HG02973 (cell line): ENCODE results near the gene SELENON.

Source experiments
- ATAC-seq: cut with Tn5 transposase; IDR thresholded peaks from one replicate; pipeline ENCODE4 v1.9.1; 2021; ENCODE audit warnings: moderate library complexity; ENCODE audit not compliant: unreplicated experiment

Gene SELENON

DNA sequence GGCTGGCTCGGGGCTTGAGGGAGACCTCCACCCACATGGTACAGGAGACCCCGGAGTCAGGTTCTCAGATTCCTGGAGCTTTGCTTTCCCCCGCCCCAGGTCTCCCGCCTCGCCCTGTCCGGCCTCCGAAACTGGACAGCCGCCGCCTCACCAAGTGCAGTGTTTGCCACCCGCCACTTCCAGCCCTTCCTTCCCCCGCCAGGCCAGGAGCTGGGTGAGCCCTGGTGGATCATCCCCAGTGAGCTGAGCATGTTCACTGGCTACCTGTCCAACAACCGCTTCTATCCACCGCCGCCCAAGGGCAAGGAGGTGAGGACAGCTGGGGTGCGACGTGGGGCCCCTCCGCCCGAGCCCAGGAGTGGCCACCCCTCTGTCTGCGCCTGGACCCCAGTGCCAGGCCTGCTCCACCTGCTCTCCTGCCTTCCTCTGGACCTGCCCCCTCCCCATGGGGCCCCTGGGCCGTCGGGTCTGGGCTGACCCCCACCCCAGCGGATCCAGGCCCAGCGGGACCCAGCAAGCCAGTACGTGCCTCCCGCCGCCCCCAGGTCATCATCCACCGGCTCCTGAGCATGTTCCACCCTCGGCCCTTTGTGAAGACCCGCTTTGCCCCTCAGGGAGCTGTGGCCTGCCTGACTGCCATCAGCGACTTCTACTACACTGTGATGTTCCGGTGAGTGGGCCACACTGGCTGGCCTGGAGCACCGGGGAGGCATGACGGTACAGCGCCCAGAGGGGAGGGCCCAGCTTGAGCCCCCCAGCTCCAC is 8.7 kb downstream of the SELENON start:
- no peak for ATAC-seq

DNA sequence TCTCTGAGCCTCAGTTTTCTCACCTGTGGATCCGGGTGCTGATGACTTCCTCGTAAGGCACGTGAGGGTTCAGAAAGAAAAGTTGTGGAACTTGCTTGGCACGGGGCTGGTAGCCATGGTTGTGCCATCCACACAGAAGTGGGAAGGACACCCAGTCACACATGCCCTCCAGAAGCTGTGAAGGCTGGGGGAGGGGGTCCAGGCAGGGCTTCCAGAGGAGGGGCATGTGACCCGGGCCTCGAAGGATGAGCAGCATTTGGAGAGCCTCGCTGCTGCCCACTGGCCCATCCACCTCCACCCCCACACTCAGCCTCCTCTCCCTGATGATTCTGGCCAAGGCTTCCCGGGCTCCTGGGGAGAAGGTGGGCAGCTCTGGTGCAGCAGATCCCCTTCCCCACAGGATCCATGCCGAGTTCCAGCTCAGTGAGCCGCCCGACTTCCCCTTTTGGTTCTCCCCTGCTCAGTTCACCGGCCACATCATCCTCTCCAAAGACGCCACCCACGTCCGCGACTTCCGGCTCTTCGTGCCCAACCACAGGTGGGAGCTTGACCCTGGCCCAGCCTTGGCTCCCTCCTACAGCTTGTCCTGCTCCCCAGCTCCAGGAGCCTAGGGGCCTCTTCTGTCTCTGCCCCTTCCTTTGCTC is 9.4 kb downstream of the SELENON start:
- ATAC-seq: no peak

DNA sequence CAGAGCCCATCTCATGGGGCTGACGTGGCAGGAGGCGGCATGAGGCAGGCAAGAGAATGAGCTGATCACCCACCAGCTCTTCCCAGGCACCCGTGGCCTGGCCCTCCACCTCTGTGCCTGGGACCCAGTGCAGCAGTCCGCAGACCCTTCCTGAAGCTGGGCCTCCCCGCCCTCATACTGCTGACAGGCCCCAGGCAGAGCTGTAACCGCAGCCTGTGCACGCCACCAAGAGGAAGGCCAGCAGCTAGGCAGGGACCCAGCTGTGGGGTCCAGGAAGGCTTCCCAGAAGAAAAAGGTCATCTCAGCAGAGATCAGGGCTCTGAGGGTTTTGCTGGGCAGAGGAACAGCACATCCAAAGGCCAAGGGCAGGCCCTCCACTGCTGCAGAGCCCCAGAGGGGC is 9.9 kb downstream of the SELENON start:
- no peak for ATAC-seq

DNA sequence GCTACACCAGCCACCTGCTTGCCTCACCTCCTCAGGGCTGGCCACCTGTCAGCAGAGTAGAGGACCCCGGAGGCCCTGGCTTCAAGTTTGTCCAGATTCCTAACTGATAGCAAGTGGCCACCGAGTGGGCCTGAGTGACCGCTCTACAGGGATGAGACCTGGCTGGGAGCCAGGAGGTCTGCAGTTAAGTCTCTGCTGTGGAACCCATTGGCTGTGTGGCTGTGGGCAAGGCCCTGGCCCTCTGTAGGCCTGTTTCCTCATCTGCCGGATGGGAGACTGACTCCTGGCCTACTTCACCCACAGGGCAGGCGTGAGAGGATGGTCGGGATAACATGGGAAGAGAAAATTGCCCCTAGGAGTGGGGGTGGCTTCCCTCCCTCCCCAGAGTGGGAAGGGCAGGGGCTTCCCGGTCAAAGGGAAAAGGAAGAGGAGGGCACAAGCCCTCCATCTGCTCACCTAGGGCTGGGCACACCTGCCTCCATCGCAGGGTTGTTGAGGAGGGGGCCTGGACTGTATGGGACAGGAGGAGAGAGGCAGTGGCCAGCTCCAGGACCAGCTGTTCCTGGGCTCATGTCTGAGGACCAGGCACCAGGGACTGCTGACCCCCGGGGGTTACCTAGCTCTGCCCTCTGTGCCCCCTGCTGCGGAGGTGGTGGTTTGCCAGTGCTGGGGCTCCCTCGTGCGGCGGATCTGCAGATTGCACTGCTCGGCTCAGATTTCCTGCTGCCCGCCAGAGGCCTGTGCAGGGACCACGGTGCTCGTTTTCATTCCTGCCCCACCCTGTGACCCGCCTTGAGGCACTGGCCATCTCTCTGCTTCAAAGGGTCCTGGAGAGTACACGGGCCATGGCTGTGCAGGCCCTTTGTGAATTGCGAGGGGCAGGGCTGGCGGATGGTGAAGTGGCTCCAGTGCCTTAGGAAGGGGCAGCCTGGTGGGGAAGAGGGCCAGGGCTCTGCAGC is 10.6 kb downstream of the SELENON start:
- no peak for ATAC-seq

DNA sequence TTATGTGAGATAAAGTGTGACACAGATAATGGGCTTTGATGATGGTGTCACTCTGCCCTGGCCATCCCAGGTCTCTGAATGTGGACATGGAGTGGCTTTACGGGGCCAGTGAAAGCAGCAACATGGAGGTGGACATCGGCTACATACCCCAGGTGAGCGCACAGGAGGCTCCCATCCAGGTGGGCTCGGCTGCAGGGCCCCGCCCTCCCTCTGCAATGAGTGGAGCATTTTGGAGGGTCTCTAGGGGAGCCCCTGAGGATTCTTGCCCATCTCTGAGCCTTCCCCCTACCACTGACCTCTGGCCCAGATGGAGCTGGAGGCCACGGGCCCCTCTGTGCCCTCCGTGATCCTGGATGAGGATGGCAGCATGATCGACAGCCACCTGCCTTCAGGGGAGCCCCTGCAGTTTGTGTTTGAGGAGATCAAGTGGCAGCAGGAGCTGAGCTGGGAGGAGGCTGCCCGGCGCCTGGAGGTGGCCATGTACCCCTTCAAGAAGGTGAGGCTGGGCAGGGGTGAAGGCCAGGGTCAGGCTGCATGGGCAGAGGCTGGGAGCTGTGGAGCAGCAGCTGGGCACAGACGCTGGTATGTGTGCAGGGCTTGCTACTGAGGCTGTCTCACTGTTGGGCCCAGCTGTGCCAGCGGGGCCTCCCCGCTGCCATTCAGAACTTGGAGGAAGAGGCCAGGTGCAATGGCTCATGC is 11.5 kb downstream of the SELENON start:
- no peak for ATAC-seq

DNA sequence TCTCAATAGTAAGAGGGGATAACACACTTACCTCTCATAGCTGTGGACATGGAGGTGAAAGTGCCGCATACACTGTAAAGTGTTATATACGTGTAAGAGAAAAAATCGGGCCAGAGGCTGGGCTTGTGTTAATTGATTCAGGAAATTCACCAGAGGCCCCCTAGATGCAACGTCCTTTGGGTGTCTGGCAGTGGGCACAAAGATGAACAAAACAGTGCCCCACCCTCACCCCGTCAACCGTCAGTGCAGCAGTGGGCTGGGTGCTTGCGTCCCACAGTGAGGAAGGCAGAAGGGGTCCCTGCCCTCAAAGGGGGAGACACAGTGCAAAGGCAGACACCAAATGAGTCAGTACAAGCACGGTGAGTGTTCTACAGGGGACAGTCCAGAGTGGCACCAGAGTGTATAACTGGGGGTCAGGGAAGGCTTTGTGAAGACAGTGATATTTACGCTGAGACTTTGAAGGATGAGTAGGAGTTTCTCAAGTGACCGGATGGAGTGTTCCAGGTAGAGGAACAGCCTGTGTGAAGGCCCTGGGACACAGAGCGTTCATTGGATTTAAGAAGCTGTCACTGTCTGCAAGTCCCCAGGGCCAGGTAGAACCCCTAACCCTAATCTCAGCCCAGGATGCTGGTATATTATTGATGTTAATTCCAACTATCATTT is 13.2 kb downstream of the SELENON start:
- ATAC-seq: no peak

DNA sequence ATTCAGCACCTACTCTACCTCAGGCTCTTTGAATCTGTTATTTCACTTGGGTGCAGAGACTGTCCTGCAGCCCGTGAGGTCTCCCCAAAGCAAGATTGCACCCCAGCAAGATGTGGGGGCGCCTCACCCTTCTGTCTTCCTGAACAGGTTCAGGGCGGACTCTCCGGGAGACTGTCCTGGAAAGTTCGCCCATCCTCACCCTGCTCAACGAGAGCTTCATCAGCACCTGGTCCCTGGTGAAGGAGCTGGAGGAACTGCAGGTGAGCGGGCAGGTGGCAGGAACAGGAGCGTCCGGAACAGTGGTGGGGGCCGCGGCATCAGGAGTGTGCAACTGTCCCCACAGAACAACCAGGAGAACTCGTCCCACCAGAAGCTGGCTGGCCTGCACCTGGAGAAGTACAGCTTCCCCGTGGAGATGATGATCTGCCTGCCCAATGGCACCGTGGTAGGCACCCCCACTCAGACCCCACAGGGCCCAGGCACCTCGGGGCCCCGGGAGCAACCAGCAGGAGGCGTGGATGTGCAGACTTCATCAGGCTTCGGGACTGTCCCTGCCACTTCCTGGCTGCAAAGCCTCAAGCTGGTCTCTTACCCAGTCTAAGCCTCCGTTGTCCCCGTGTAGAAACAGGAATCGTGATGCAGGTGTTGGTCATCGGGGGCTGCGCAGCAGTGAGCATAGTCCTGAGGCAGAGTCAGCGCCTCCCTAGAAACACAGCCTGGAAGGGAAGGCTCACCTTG is 13.9 kb downstream of the SELENON start:
- no peak for ATAC-seq

DNA sequence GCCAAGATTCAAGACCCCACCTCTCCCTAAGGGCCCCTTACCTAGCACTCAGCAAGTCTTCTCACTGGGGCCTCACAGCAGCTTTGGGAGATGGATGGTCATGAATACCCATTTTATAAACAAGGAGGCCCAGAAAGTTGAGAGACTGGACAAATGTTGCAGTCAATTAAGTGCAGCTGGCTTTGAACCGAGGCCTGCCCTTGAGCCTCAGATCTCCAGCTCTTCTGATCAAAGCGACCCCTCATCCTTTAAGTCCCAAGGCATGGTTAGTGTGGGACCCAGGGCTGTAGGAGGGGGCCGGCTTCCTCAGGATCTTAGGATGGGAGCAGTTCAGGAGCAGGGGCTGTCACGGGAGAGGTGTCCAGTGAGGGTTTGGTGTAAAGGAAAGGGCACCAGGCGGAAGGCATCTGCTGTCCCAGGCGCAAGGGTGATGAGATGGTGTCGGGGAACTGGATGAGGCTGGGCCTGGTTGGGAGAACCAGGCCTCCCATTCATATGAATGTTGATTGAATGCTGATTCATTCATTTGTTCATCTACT is 14.6 kb downstream of the SELENON start:
- ATAC-seq: no peak

DNA sequence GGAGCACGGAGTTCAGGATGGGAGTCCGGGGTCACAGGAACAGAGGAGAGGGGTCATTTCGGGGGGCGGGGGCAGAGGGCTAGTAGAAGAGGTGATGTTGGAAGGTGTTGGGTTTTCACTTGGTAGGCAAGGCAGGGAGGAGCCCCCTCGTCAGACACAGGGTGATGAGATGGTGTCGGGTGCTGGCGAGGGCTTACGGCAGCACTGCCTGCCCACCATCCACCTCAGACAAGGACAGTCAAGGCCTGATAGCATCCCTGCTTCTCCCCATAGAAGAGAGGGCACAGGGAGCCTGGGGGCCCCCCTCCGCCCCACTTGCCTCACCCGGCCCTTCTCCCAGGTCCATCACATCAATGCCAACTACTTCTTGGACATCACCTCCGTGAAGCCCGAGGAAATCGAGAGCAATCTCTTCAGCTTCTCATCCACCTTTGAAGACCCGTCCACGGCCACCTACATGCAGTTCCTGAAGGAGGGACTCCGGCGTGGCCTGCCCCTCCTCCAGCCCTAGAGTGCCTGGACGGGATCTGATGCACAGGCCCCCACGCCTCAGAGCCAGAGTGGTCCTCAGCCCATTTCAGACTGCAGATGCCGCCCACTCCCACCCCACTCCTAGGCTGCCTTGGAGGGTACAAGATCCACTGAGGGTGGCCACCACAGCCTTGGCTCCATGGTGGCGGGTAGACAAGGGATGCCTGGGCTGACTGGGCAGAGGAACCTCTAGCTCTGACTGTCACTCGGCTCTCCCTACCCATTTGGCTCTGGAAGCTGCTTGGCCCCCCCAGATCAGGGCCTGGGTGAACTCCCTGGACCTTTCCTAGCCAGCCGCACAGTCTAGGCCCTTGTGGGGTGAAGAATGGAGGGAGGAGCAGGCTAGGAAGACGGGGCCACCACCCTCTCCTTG is 15.5 kb downstream of the SELENON start:
- ATAC-seq: no peak

DNA sequence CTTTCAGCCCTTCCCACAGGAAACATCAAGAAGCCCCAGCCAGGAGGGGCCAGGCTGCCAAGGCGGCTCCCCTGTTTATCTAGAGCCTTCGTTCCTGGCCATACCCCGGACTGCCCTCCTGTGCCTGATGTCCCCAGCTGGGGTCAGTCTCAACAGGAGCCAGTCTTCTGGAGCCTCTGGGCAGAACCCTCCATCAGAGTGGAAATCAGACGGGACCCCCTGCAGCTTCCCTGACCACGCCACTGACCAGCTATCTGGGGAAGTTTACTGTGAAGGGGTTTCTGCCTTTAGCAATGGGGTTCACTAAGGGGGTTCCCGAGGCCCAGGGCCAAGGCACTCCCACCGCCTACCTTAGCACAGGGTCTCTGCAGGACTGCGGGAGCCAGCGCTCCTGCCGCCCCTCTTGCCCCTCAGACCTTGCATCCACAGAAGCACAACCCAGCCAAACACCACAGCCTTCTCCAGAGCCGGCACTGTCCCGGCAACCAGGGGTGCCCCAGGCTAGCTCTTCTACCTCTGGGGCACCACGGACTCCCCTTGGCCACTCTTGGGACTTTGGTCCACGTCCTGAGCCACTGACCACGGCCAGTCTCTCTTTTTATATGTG is 16.2 kb downstream of the SELENON start:
- no peak for ATAC-seq

DNA sequence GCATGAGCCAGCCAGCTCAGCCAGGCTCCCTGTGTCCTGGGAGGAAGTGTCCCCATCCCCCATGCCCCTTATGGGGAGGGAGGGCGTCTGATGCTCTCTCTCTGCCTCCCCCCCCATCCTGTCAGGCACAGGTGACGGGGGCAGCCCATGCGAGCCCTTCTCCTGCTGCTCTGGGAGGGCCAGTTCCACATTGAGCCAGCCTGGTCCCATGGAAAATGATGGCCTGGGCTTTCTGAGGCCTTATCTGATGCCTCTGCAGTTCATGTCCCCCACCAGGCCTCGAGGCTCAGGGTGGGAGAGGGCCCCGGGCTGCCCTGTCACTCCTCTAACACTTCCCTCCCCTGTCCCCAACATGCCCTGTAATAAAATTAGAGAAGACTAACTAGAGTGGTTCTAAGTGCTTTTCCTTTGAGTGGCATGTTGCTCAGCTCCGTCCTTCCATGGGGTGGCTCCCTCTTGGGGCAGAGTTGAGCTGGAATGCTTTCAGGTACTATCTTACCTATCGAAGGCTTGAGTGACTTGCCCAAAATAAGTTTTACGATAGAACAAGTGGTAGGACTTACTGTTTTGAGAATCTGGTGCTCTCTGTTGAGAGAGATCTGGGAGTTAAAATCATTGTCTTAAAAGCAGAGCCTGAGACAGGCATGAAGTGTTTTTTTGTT is 18.0 kb downstream of the SELENON start:
- ATAC-seq: no peak

DNA sequence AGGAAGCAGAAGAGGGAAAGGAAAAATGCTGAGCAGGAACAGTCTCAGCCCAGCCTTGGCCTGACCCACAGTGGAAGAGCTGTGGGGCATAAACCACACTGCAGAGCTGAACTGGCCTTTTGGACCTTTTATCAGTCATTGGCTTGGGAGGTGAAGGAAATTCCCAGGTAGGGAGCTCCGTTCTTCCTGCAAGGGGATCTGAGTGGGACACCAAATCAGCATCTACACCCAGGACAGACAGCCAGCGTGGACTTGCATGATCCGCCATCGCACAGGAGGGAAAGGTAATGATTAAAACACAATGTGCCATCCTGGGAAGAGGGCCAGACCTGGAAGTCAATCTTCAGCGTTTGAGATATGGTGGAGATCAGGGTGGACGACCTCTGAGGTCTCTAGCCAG is 18.6 kb downstream of the SELENON start:
- no peak for ATAC-seq

DNA sequence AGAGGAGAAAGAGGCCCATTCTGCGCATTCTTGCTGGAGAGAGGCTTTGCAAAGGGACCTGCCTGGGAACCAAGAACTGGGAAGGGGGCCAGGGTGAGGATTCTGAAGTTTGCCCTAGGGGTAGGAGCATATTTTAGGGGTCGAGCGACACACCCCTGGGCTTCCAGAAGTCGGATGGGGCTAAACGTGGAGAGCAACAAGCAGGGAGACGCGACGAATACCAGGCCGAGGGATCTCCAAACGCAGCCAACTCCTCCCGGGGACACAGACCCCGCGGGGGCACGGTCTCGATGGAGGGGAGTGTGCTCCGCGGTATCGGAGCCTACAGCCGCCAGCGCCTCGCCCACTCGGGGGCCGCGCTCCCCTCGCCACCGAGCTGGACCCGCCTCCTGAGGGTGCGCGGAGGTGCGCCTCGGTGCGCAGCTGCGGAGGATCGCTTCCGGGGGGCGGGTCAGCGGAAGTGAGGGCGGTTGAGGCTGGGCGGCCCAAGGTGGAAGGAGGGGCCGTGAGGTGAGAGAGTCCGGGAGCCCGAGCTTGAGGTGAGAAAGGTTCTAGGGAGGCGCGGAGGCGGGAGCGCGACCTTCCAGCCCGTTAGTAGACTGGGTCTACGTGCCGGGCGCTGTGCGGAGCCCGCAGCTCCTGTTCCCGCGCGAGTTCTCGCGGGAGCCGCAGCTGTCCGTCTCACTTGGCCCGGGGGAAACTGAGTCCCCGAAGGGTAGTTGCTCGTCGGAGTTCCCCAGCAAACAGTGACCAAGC is 19.7 kb downstream of the SELENON start, which contains the start of gene MTFR1L:
Gene MTFR1L (plus strand): TSS at position 464 of the 756 bp plus-strand sequence. CDS start 3,151 bp downstream, outside the sequence.
- peak; percentile 79 for ATAC-seq

DNA sequence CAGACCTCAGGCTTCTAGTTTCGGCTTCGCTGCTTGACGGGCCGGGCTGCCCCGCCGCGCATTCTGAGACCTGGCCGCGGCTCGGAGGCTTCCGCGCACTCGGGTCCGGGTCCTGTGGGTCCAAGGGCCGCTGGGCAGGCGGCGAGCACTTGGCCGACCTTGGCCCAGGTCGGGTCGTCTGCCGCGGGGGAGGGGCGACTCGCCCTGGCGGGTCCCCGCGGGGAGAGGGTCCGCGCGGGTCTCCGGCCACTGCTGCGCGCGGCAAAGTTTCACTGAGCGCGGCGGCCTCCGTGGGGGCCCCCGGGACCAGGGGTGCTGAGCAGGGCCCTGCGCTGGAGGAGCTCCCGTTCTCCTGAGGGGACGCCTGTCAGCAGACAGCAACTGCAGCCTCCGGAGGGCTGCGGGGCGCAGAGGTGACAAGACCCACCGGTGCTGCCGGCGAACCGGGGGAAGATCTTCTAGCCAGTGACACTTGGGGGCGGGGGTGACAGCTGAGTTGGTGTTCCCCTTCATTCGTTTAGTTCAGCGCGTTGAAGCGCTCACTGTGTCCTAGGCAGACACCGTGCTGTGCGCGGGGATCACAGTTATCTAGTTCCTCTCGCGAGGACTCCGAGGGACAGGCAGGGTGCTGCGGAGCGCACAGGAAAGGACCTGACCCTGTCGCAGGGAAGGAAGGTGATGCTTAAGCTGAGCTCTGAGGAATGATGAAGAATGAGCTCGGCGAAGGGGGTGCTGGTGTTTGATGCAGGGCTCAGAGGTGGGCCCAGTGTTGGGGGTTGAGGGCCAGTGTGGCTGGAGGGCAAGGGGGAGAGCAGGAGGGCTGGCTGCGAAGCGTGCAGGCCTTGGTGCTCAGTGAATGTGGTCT is 20.5 kb downstream of the SELENON start:
- peak; percentile 32 for ATAC-seq

DNA sequence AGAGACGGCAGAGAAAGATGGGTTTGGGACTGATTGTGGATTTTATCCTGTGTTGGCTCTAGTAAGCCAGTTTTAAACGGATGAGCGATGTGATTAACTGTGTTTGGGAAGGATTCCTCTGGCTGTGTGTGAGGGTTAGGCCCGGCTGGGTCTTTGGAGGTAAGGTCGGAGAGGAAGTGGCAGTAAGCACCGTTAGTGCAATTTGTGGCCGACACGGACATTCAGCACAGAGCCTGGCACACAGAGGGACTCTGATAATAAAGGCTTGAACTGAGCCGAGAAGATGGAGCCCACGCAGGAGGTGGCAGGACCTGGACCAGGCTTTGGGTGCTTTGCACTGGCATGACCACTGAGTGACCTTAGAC is 21.1 kb downstream of the SELENON start:
- ATAC-seq: no peak

DNA sequence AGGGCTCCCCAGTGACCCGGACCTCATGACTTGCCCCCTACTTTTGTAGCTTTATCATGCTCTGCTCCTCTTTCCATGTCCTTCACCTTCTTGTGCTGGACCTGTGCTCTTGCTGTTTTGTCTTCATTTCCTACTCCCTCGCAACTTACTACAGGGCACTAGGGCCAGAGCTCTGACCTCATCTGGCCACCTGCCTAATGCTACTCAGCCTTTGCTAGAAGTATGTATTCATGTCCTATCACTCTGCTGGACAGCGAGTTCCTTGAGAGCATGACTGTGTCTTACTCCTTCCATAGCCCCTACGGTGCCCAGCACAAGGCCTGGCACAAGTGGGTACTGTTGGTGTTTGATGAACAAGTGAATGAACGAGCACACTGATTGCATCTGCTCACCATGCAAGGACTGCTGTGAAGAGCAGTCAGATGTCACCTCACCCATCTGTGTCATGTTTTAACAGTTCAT is 21.7 kb downstream of the SELENON start:
- ATAC-seq: no peak
